GM18861 (cell line): ENCODE measurements around the gene RAB11FIP5.
A peak's percentile ranks its signal among the peaks of the same experiment; 100 is the strongest.
"Not testable (repeated sequence)": the region's sequence is repeated elsewhere in the genome, so short reads cannot be mapped to it uniquely, and the experiment has no call there.

Experiments
- ATAC-seq: cut with Tn5 transposase; IDR thresholded peaks from one replicate; pipeline ENCODE4 v1.9.1; 2021; ENCODE audit not compliant: unreplicated experiment

Gene RAB11FIP5, protein sequence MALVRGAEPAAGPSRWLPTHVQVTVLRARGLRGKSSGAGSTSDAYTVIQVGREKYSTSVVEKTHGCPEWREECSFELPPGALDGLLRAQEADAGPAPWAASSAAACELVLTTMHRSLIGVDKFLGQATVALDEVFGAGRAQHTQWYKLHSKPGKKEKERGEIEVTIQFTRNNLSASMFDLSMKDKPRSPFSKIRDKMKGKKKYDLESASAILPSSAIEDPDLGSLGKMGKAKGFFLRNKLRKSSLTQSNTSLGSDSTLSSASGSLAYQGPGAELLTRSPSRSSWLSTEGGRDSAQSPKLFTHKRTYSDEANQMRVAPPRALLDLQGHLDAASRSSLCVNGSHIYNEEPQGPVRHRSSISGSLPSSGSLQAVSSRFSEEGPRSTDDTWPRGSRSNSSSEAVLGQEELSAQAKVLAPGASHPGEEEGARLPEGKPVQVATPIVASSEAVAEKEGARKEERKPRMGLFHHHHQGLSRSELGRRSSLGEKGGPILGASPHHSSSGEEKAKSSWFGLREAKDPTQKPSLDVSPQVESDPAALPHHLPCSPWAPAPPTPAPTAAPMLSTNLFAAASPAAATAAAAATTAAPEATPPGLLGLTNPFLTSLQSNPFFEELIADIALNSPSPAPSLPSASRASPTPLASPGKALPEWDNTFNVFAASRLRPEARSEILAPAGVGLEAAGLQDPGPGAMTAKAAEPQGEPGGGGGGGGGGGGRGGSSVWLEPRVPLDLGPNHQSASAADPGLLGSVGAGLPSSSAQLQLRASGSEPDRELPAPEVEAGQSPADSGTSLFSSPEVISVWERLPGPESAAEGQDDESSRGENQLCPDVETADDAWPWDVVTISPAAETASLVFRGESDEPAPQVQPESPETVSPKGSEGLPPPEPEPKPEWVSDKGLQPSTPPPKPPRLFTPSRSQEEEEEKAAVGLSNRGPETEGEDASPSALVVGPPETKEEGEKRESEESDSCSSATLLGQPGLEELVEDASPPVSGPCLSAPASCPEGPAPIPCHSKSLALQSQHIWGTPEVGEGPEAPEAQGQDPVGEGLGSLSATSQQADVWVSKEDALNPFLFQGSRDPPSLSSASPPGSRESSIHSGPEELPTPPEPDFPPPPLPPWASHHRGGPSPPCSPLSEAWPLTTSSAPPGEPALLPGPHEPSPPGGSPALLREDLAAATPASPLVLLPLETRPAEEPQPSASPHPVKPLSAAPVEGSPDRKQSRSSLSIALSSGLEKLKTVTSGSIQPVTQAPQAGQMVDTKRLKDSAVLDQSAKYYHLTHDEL (N-terminal part only)

DNA sequence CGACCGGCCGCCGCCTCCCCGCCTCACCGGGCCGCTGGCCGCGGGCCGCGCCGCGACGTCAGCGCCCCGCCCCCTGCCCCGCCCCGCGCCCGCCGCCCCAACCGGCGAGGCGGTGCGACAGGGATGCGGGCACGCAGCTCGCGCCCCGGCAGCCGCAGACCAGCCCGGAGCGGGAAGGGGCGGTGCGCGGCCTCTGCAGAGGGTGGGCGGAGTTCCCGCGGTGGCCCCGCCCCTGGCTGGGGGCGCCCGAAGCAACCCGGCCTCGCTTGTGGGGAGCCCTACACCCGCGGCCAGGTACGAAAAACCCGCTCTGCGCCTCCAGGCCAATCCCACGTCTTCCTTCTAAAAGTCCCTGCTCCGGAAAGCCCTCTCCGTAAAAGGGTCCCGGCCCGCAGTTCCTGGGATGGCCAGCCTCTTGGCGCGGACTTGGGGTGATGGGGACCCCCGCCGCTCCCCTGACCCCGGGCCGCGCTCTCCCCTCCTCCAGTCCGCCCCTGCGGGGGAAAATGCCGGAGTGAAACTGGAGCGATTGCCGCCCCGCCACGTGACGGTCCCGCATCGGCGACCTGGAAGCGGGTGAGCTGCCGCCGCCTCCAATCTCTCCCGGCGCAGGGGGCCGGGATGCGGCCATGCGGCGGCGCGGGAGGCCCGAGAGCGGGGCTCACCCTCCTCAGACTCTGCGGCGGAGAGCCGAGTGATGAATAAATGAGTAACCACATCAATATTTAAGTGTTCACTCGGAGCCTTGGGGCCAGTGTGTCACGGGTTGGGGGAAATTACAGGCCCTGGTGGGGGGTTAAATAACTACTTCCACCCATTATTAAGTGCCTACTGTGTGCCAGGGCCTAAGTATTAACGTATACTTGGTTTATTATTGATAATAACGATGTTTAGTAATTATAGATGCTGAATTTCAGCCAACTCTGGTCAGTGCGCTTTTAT is at the start of gene RAB11FIP5:
TSS of gene RAB11FIP5 (minus strand) at position 36 of the 942 bp plus-strand sequence. CDS start 171 bp downstream, outside the sequence.
- peak; percentile 71 for ATAC-seq

DNA sequence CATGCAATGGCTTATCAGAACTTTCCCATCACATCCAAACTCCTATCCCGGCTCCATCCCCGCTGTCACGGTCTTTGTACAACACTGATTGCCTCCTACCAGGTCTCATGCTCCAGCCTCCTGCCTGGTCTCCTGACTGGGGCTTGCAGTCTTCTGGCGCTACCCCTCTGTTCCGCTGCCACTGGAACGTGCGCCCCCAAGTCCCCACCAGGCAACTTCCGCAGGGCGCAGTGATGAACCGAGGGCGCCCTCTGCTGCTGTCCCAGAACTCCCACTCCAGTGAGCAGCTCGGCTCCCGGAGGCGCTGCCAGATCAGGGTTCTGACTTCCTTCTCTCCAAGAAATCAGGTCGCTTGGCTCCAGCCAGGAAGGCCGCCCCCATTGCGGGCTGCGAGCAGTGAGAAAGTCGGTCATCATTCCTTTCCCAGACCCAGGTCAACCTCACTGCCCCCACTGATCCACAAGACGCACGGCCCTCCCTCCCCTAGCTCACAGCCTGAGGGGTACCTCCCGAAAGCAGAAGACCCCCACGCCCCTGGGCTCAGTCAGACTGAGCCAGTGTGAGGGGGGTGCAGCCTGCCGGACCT is 43.9 kb upstream of the RAB11FIP5 start:
- no peak for ATAC-seq

DNA sequence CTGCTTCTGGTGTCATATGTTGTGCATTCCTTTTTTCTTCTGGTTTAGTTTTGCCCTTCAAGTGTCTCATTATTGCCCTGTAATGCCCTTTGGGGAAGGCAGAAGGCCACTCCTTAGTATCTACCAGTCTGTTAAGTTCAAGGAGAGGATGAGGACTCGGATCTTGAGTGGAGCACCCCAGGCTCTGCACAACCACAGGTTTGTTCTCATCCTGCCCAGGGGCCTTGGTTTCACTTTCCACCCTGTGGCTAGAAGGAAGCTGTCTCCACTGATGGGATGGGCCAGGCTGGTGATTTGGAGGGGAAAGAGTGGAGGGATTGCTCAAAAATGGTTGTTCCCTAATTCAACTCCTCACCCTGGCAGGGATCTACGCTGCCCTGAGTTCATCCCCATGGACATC is 30.2 kb upstream of the RAB11FIP5 start:
- ATAC-seq, result no peak

DNA sequence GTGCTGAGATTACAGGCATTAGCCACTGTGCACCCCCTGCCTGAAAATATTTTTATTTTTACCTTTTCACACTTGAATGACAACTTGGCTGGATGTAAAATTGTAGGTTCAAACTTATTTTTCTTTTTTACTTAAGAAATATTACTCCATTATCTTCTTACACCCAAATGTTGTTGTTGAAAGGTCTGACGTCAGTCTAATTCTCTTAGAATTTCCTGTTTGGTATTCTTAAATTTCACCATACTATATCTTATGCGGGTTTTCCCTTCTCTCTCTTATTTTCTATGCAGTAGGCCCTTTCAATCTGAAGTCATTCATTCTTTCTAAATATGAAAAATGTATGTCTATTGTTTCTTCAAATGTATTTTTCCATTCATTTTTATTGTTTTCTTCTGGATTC is 29.1 kb upstream of the RAB11FIP5 start:
- no peak for ATAC-seq

DNA sequence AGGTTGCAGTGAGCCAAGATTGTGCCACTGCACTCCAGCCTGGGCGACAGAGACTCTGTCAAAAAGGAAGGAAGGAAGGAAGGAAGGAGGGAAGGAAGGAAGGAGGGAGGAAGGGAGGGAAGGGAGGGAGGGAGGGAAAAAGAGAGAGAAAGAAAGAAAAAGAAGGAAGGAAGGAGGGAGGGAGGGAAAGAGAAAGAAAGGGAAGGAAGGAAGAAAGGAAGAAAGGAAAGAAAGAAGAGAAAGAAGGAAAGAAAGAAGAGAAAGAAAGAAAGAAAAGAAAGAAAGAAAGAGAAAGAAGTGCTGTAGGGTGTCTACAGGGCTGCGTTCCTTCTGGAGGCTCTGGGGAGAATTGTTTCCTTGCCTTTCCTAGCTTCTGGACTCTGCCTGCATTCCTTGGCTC is 22.5 kb upstream of the RAB11FIP5 start:
- ATAC-seq, result no peak

DNA sequence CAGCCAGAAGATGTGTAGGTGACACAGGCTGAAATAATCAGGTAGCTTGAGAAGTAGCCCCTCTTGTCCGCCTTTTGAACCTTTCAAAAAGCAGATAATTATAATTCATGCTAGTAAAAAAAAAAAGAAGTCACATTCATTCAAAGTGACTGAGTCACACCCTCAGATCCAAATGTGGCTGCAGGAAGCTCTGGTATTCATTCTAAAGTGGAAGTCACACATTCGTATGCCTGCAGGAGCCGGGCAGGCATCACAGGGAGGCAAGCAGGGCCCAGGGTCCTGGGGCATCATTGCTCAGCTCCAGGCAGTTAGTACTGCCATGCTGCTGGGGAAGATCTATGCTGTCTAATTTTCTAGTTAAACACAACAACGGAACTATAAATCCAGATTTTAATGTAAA is 21.7 kb upstream of the RAB11FIP5 start:
- ATAC-seq, result no peak

DNA sequence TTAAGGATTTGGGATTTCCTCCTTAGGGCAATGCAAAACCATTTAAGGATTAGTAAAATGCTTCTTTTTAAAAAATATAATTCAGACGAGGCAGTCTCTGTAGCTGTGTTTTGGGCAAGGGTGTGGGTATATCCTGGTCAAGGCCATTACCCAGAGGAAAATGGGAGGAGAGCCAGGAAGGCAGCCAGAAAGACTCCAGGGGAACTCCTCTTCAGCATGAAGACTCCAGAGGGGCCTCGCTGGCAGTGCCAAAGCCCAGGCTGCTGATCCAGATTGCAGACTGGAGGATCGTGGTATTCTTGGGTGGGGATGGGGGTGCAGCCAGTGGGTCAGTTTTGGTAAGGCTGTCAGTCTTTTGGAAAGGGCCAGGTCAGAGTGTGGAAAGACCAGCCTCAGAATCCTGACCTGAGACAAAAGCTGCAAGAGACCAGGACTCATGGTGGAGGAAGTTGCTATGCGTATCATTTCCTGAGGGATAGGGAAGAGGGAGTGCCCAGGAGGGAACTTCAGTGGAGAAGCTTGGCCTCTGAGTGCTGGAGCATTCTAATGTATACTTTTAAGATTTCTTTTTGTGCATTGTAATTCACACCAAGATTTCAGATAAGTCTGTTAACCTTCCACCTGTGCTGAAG is 20.9 kb upstream of the RAB11FIP5 start:
- ATAC-seq, result no peak

DNA sequence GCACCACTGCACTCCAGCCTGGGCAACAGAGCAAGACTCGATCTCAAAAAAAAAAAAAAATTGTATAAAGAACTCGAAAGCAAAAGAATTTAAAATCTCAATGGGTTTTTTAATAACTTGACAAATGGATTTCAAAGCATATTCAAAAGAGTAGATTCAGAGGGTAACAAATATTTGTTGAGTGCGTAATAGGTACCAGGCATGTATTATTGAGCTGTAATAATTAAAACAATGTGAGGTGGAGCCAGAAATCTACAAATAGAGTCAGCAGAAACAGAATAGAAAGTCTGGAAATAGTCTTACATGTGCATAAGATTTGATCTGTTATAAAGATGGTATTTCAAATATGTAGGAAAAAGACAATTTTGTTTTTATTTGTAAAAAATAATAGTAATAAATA is 19.1 kb upstream of the RAB11FIP5 start:
- ATAC-seq, result no peak

DNA sequence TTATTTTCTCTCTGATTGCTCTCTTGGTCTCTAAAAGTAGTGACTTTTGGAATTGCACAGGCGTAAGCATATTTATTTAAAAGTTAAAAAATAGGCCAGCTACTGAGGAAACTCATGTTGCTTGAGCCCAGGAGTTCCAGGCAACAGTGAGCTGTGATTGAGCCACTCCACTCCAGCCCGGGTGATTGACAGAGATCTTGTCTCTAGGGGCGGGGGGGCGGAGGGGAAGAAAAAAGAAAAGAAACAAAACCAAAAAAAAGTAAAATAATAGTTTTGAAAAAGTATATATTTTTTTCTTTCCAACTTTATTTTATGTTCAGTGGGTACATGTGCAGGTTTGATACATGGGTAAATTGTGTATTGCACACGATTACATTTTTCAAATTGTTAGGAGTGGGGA is 18.0 kb upstream of the RAB11FIP5 start:
- ATAC-seq, result no peak

DNA sequence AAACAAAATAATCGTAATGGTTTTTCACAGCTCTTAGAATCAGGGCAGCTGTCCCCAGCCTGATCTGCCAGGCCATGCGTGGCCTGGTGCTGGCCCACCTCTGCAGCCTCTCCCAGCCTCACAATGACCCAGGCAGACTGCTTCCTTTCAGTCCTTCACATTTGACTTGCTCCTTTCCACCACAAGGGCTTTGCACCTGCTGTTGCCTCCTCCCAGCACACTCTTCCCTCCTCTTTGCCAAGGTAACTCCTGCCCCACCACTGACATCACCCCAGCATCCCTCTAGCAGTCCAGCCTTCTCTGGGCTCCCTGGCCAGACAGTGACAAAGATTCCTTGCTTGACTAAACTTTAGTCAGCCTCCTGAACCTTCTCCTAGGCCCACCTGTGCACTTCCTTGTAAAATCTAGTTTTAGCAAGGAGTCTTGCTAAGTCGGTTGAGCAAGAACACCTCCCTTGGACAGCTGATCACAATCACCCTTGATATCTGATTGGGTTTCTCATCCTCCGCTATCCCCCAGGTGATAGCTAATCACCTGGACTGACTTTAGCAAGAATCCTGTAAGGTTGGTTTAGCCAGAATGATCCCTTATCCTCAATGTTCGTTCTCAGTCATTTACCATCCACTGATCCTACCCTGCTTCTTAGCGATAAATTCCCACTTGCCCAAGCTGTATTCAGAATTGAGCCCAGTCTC is 16.2 kb upstream of the RAB11FIP5 start:
- ATAC-seq, result no peak

DNA sequence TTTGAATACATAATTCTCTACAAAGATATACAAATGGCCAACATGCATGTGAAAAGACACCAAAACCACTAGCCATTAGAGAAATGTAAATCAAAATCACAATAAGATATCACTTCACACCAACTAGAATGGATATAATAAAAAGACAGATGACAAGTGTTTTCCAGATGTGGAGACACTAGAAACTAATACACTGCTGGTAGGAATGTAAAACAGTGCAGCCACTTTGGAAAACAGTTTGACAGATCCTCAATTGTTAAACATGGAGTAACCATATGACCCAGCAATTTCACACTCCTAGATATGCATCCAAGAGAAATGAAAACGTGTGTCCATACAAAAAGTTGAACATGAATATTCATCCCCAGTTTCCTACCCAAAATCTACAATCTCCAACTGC is 9.8 kb upstream of the RAB11FIP5 start:
- no peak for ATAC-seq

DNA sequence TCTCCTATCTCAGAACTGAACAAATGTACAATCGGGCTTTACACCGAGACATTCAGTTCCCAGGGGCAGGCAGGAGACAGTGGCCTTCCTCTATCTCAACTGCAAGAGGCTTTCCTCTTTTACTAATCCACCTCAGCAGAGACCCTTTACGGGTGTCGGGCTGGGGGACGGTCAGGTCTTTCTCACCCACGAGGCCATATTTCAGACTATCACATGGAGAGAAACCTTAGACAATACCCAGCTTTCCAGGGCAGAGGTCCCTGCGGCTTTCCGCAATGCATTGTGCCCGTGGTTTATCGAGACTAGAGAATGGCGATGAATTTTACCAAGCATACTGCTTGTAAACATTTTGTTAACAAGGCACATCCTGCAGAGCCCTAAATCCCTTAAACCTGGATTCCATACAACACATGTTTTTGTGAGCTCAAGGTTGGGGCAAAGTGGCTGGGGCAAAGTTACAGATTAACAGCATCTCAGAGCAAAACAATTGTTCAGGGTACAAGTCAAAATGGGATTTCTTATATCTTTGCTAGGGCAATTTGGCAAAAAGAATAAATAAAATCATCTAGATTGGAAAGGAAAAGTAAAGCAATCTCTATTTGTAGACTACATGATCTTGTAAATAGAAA is 7.0 kb upstream of the RAB11FIP5 start:
- not testable (repeated sequence) for ATAC-seq

DNA sequence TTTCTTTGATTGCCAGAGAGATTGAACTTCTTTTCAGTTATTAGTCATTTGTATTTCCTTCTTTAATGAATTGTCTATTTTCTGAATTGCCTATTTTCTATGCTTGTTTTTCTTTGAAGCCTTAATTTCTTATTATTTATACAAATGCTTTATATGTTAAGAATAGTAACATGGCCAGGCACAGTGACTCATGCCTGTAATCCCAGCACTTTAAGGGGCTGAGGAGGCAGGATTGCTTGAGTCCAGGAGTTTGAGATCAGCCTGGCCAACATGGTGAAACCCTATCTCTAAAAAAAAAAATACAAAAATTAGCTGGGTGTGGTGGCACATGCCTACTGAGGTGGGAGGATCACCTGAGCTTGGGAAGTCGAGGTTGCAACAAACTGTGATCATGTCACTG is 4.7 kb upstream of the RAB11FIP5 start:
- ATAC-seq, result no peak

DNA sequence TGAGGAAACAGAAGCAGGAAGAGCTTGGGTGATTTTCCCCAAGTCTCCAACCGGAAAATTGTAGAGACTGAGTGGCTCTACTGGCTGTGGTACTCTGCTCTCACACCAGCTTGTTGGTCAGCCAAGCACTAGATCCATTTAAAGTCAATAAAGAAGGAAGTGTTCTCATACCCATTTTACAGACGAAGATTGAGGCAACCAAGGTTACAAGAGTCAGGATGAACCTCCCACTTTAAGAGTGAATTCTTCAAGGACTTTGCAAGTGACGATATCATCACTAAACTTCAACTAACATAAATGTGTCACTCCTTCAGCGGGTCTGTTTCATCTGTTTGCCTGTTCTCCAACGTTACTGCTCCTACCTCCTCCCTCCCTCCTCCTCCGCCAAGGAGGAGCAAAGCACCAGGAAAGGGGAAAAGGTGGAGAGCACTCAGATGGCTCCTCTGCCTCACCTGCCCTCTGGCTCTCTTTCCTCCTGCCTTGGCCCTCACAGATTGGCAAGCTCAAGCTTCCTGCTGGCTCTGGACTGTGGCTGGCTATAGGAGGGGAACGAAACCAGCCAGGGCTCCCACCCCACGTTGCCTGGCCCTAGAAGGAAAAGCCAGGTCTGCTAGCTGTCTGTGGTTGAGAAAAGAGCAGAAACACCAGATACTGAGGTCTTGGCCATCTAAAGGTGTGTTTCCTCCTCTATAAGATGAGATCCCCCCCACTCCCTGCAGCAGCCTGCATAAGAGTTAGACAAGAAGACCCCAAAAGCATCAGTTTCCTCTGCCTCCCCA is 3.6 kb upstream of the RAB11FIP5 start:
- ATAC-seq, result no peak

DNA sequence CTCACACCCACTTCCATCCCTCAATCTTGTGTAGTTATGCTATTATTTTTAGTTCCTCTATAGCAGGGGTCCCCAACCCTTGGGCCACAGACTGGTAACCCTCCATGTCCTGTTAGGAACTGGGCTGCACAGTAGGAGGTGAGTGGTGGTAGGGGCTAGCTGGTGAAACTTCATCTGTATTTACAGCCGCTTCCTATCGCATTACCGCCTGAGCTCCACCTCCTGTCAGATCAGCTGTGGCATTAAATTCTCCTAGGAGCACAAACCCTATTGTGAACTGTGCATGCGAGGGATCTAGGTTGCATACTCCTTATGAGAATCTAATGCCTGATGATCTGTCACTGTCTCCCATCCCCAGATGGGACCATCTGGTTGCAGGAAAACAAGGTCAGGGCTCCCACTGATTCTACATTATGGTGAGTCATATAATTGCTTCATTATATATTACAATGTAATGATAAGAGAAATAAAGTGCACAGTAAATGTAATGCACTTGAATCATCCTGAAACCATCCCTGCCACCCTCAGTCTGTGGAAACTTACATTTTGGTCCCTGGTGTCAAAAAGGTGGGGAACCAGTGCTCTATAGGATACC is 1.6 kb upstream of the RAB11FIP5 start:
- no peak for ATAC-seq

DNA sequence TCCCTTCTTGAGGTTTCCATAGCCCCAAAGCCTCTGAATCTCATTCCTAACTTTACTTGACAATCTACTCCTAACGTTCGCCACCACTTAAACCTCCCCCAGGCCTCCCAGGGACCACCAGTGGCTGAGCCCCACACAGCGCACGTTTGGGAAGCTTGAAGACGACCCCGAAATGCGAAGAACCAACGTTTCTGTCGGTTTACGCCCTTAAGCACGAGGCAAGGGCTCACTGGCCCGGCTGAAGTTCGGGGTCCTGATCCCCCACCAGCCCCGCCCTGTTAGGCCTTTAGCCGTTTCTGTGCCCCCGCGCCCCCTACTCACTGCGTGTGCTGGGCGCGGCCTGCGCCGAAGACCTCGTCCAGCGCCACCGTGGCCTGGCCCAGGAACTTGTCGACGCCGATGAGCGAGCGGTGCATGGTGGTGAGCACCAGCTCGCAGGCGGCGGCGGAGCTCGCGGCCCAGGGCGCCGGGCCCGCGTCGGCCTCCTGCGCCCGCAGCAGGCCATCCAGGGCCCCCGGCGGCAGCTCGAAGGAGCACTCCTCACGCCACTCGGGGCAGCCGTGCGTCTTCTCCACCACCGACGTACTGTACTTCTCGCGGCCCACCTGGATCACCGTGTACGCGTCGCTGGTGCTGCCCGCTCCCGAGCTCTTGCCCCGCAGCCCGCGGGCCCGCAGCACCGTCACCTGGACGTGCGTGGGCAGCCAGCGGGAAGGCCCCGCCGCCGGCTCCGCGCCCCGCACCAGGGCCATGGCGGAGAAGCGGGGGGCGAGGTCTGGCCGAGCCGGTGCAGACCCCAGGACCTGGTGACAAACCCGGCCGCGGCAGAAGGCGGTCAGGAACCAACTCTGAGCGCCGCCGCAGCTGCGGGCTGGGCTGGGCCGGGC is 479 bp downstream of the RAB11FIP5 start:
- ATAC-seq, result no peak
